Caco-2 (cell line): ENCODE data around the gene INPP4A. TPM values are rescaled to one million over a fixed set of nuclear protein-coding genes. Genes with fewer than 3 reads are reported as not detected.

Experiments
- BruUV-seq: library from RNA; stranded (reverse); fragments of 400-500 nt; replicated peaks from 2 replicates; lab custom pipeline; 2021; lab: Mats Ljungman, UMichigan
- CTCF ChIA-PET: fragments of 300-600 bp; sonication (Branson Sonifier 250); formaldehyde crosslinking; loops from one replicate; lab custom pipeline; 2022; ENCODE audit warnings: antibody characterized with exemption; lab: Charles Lee
- POLR2A ChIA-PET: fragments of 300-600 bp; sonication (Branson Sonifier 250); formaldehyde crosslinking; loops from one replicate; lab custom pipeline; 2022; ENCODE audit warnings: antibody characterized with exemption; lab: Charles Lee
- DNase-seq, 2 experiments: peaks; one replicate each; pipeline versions ENCODE4 v3.0.0 to v3.0.0-alpha.2; 2020 to 2022
- H3K27me3 ChIP-seq: replicated peaks from 2 replicates; pipeline ENCODE4 v1.6.0; 2011; ENCODE audit warnings: low read length; ENCODE audit not compliant: control insufficient read depth, insufficient read depth
- H3K36me3 ChIP-seq: 2 replicates; pipeline ENCODE4 v1.5.1; 2011; ENCODE audit warnings: low read length; ENCODE audit not compliant: control insufficient read depth, insufficient read depth
- H3K4me1 ChIP-seq: fragments of 250-450 bp; sonication (Bioruptor Pico); 2 replicates; pipeline ENCODE4 v1.5.1; 2020; ENCODE audit warnings: mild to moderate bottlenecking
- H3K4me3 ChIP-seq: 2 replicates; pipeline ENCODE4 v1.5.1; 2011; ENCODE audit warnings: low read depth, mild to moderate bottlenecking, control low read depth, low read length
- H3K9me3 ChIP-seq: fragments of 250-450 bp; sonication (Bioruptor Pico); 2 replicates; pipeline ENCODE4 v1.5.1; 2020; ENCODE audit warnings: mild to moderate bottlenecking, moderate library complexity
- H3K27ac Mint-ChIP-seq: one replicate; pipeline ENCODE4 v1.8.0; 2022; ENCODE audit warnings: mixed read lengths; ENCODE audit not compliant: unreplicated experiment
- H3K27me3 Mint-ChIP-seq: one replicate; pipeline ENCODE4 v1.8.0; 2022; ENCODE audit warnings: mixed read lengths; ENCODE audit not compliant: insufficient read depth, unreplicated experiment
- H3K36me3 Mint-ChIP-seq: one replicate; pipeline ENCODE4 v1.8.0; 2022; ENCODE audit warnings: mild to moderate bottlenecking, mixed read lengths; ENCODE audit not compliant: insufficient read depth, unreplicated experiment
- H3K4me1 Mint-ChIP-seq: one replicate; pipeline ENCODE4 v1.8.0; 2022; ENCODE audit warnings: low read depth, mixed read lengths; ENCODE audit not compliant: unreplicated experiment
- H3K4me3 Mint-ChIP-seq: one replicate; pipeline ENCODE4 v1.8.0; 2022; ENCODE audit warnings: mild to moderate bottlenecking, moderate library complexity, mixed read lengths; ENCODE audit not compliant: unreplicated experiment
- H3K9me3 Mint-ChIP-seq: one replicate; pipeline ENCODE4 v1.8.0; 2022; ENCODE audit warnings: mixed read lengths; ENCODE audit not compliant: unreplicated experiment
- intact Hi-C: fragments of 100-400 bp; cut with micrococcal nuclease; formaldehyde crosslinking; loops from one replicate; pipeline ENCODE4 v1.10.0; 2022; ENCODE audit not compliant: unreplicated experiment
- total RNA-seq: library from RNA; stranded (reverse); gene quantifications from 2 replicates; pipeline ENCODE4 v1.2.3, GENCODE V29; 2022
- TF ChIP-seq, protein P1 (sequence below), 2 experiments: fragments of 200-600 bp in 1 of 2; IDR thresholded peaks; 1 replicate in 1 of 2; 2 replicates in 1 of 2; pipeline versions ENCODE4 v1.5.1 to v1.8.0; 2011 to 2022; ENCODE audit warnings: antibody characterized with exemption in 1 of 2, control low read depth in 1 of 2, inconsistent platforms in 1 of 2, low read depth in 1 of 2, low read length in 1 of 2, mild to moderate bottlenecking in 1 of 2, moderate library complexity in 1 of 2; ENCODE audit not compliant: insufficient read depth in 1 of 2, severe bottlenecking in 1 of 2, unreplicated experiment in 1 of 2

The INPP4A gene
- total RNA-seq, 1 experiment from 2014 or later = 26.3 TPM

DNA sequence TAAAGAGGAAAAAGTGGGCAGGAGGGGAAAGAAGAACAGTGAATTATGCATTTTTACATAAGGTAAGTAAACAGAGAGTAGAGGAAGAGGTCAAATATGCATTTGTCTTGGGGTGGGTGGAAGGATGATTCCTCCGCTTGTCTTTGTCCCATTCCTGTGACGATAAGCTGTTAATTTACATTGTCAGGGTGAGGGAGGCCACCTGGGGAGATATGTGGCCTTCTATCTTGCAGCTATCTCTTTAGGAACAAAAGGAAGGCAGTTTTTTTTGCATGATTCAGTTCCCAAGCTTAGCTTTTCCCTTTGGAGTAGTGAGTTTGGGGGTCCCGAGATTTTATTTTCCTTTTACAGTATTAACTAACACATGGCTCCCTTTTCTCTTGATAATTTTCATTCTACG, 2.2 kb upstream of the INPP4A start:
- H3K27me3 ChIP-seq = no peaks in the 10 kb centered on the region
- H3K36me3 ChIP-seq = no peaks in the 10 kb centered on the region
- no peaks in the 10 kb centered on the region for H3K9me3 ChIP-seq
- DNase-seq = no peak
- Mint-ChIP-seq H3K27me3 (no peaks in the 10 kb centered on the region), H3K27ac (peak overlapping the region; percentile 12), H3K36me3 (peaks cover 7% of the 10 kb centered on the region), H3K4me1 (peaks cover 15% of the 10 kb centered on the region), H3K9me3 (peaks cover 15% of the 10 kb centered on the region), H3K4me3 (peak overlapping the region; percentile 13)
- CTCF ChIA-PET = no interaction called here
- intact Hi-C loops = no loop called here
- TF ChIP-seq, protein P1, sequence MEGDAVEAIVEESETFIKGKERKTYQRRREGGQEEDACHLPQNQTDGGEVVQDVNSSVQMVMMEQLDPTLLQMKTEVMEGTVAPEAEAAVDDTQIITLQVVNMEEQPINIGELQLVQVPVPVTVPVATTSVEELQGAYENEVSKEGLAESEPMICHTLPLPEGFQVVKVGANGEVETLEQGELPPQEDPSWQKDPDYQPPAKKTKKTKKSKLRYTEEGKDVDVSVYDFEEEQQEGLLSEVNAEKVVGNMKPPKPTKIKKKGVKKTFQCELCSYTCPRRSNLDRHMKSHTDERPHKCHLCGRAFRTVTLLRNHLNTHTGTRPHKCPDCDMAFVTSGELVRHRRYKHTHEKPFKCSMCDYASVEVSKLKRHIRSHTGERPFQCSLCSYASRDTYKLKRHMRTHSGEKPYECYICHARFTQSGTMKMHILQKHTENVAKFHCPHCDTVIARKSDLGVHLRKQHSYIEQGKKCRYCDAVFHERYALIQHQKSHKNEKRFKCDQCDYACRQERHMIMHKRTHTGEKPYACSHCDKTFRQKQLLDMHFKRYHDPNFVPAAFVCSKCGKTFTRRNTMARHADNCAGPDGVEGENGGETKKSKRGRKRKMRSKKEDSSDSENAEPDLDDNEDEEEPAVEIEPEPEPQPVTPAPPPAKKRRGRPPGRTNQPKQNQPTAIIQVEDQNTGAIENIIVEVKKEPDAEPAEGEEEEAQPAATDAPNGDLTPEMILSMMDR (IDR thresholded peaks at IDR 0.05; ENCODE audit: insufficient read depth in 1 of 2, low read depth in 1 of 2, low read length in 1 of 2, severe bottlenecking in 1 of 2, unreplicated experiment in 1 of 2) = no peak
- H3K4me1 ChIP-seq = peaks cover 44% of the 10 kb centered on the region
- H3K4me3 ChIP-seq = no peak overlapping the region
- BruUV-seq = no TSS peak
- POLR2A ChIA-PET = no interaction called here

DNA sequence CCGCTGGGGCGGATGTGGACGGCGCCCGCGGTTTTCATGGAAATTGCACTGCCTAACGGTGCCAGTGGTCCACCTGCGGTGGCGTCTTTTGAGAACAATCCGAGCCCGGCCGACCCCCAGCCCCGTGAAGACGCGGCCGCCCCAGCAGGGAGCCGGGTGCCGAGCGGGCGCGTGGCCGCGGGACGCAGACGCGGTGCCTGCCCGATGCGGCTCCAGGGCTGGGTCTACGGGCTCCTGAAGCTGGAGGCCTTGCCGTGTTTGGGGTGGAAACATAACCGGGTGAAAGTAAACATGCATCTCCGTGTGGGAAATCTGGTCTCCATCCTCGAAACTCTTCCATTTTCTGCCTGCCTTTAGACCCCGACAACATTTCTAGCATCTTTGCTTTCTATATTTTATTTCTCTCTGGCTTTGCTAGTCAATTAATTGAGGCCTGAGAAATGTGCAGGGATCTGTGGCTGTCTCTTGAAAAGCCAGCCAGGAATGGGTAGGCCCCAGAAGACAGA, 572 bp downstream of the INPP4A start:
- Histone ChIP-seq H3K4me1 (peaks cover 44% of the 10 kb centered on the region), H3K27me3 (no peaks in the 10 kb centered on the region), H3K4me3 (peak overlapping the region; percentile 78), H3K36me3 (no peaks in the 10 kb centered on the region), H3K9me3 (no peaks in the 10 kb centered on the region)
- intact Hi-C loops = loop anchor here (1.0 kb wide), 1 partner anchor 32 kb away; no protein-coding TSS in a partner anchor
- TF ChIP-seq, protein P1 (IDR thresholded peaks at IDR 0.05; ENCODE audit: insufficient read depth in 1 of 2, low read depth in 1 of 2, low read length in 1 of 2, severe bottlenecking in 1 of 2, unreplicated experiment in 1 of 2) = no peak
- Mint-ChIP-seq H3K36me3 (peaks cover 7% of the 10 kb centered on the region), H3K4me3 (peak overlapping the region; percentile 82), H3K27me3 (no peaks in the 10 kb centered on the region), H3K27ac (peak overlapping the region; percentile 26), H3K4me1 (peaks cover 15% of the 10 kb centered on the region), H3K9me3 (no peaks in the 10 kb centered on the region)
- no TSS peak for BruUV-seq
- ChIA-PET POLR2A (interaction anchor here (1.0 kb wide), 1 partner anchor 39 kb away, joined by 5 read pairs; no protein-coding TSS in a partner anchor), CTCF (interaction anchor here (0.6 kb wide), 1 partner anchor 1804 kb away, joined by 3 read pairs; no protein-coding TSS in a partner anchor)
- DNase-seq = no peak

DNA sequence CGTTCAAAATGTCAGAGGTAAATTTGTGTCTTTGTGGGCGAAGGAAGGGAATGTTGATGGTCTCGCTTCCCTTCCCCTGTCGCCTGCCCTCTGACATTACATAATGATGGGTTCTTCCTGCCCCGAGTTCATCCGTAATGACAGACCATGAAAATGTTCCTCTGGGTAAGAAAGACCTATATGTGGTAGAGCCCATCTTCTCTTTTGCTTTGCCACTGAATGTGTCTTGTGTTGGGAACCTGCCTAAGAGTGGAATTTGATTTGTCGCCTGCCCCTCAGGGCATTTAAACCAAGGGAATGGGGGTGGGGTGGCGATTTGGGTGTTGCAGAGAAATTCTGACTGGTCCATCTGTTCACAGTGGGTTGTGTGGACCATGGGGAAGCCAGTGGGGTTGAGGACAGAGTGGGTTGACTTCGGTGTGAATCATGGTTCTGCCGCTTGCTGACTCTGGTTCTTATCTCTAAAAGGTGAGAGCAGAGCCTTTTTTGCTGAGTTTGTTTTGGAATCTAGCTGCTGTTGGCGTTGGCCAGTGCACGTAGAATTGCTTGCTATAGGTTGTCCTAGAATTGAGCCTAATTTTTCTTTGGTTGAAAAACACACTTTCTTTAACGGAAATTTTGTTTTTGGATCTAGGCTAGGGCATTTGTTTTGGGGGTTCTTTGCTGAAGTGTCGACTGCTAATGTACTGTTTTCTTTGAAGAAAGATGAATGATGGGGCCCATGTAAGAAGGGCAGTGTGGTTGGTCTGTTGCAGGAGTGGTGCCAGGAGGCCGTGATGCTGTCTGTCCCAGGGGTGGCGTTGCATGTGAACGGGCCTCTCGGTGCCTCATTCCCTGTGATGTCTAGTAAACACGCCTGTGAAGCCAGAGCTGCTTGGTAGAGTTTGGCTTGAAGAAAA, 1.3 kb downstream of the INPP4A start:
- Mint-ChIP-seq H3K36me3 (peaks cover 7% of the 10 kb centered on the region), H3K4me1 (peaks cover 15% of the 10 kb centered on the region), H3K9me3 (no peaks in the 10 kb centered on the region), H3K4me3 (peak overlapping the region; percentile 82), H3K27ac (peak overlapping the region; percentile 26), H3K27me3 (no peaks in the 10 kb centered on the region)
- Histone ChIP-seq H3K4me3 (peak overlapping the region; percentile 78), H3K27me3 (no peaks in the 10 kb centered on the region), H3K36me3 (no peaks in the 10 kb centered on the region), H3K9me3 (no peaks in the 10 kb centered on the region), H3K4me1 (peaks cover 43% of the 10 kb centered on the region)
- ChIA-PET CTCF (no interaction called here), POLR2A (no interaction called here)
- intact Hi-C loops = loop anchor here (1.0 kb wide), 1 partner anchor 33 kb away; no protein-coding TSS in a partner anchor
- TF ChIP-seq, protein P1 (IDR thresholded peaks at IDR 0.05; ENCODE audit: insufficient read depth in 1 of 2, low read depth in 1 of 2, low read length in 1 of 2, severe bottlenecking in 1 of 2, unreplicated experiment in 1 of 2) = no peak
- TSS peak; percentile 31 for BruUV-seq
- peak in 1 of 2 experiments; percentile 9 for DNase-seq
